ENCODE measurements around the gene SEC11A. TPM values are rescaled to one million over a fixed set of nuclear protein-coding genes. Genes with fewer than 3 reads are reported as not detected.

Gene SEC11A
- total and polyA plus RNA-seq, 4 donors = 56.7 to 90.2 (median 71.3) TPM

DNA sequence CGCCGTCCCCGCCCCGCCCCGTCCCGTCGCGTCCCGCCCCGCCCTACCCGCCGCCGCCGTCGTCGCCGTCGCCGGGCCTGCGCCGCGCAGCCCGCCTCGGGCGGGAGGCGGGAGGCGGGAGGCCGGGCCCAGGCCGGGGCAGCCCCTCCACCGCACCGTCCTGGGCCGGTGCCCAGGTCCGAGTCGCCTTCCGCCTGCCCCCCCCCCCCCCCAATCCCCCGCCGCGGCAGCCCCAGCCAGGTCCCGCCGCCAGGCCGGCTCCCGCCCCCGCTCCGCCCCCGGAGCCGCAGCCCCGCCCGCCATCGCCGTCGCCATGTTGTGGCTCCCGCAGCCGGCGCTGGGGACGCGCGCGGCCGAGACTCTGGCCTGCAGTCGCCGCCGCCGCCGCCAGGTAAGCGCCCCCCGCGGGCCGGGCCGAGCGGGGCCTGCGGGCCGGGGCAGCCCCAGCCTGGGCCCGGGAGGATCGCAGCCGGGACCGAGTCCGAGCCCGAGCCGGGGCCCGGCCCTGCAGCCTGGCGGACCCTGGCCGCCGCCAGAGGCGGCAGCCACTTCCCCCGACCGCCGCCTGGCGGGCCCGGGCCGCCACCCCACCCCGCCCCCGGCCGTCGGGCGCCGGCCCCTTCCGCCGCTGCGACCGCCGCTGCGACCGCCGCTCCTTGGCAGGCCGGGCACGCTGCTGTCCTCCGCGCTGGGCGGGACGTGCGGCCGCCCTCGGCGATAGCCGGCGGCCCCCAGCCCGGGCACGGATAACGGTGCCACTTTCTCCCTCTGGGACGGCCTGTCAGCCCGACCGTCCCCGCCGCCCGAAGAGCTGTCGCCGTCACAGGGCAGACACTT lies 32.6 kb upstream of the SEC11A start, which contains the start of gene ZNF592:
Gene ZNF592 (plus strand): TSS at position 319 of the 837 bp plus-strand sequence. CDS start 34,084 bp downstream, outside the sequence.
- peak within 1 kb of the TSS; percentile 99 to 100 for H3K27ac ChIP-seq (ENCODE audit: low read depth in 1 of 2, low read length in 2 of 2)
- peak within 1 kb of the TSS; percentile 94 to 95 (median 94) for H3K4me3 ChIP-seq (ENCODE audit: low read depth in 1 of 3, low read length in 3 of 3)
- no peak for TF ChIP-seq FOXA1 (IDR thresholded peaks at IDR 0.05)
- TF ChIP-seq HNF4G (IDR thresholded peaks at IDR 0.05) = no peak
- TF ChIP-seq SP1 (IDR thresholded peaks at IDR 0.05) = no peak
- no peak for TF ChIP-seq ZBTB33 (IDR thresholded peaks at IDR 0.05)
- TF ChIP-seq FOXA2 (IDR thresholded peaks at IDR 0.05) = no peak
- TF ChIP-seq, protein P1, sequence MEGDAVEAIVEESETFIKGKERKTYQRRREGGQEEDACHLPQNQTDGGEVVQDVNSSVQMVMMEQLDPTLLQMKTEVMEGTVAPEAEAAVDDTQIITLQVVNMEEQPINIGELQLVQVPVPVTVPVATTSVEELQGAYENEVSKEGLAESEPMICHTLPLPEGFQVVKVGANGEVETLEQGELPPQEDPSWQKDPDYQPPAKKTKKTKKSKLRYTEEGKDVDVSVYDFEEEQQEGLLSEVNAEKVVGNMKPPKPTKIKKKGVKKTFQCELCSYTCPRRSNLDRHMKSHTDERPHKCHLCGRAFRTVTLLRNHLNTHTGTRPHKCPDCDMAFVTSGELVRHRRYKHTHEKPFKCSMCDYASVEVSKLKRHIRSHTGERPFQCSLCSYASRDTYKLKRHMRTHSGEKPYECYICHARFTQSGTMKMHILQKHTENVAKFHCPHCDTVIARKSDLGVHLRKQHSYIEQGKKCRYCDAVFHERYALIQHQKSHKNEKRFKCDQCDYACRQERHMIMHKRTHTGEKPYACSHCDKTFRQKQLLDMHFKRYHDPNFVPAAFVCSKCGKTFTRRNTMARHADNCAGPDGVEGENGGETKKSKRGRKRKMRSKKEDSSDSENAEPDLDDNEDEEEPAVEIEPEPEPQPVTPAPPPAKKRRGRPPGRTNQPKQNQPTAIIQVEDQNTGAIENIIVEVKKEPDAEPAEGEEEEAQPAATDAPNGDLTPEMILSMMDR (IDR thresholded peaks at IDR 0.05; ENCODE audit: low read depth, low read length, missing input control) = peak; percentile 32
- no peak for TF ChIP-seq YY1 (IDR thresholded peaks at IDR 0.05)
- no peak for TF ChIP-seq REST (IDR thresholded peaks at IDR 0.05)
- no peak for TF ChIP-seq NR2F2 (IDR thresholded peaks at IDR 0.05)
- TF ChIP-seq TAF1 (conservative IDR thresholded peaks at IDR 0.05) = no peak
- TF ChIP-seq GABPA (IDR thresholded peaks at IDR 0.05 in 1 of 2, conservative IDR thresholded peaks at IDR 0.05 in 1 of 2) = no peak
- TF ChIP-seq EGR1 (IDR thresholded peaks at IDR 0.05; ENCODE audit: low read depth in 2 of 2) = peak in 1 of 2 donors; percentile 49
- H3K4me1 ChIP-seq (ENCODE audit: control insufficient read depth in 4 of 4, insufficient read depth in 4 of 4, low read length in 3 of 4) = peaks cover 13 to 51% (median 38%) of the 10 kb centered on the region in 4 donors
- H3K27me3 ChIP-seq (ENCODE audit: control insufficient read depth in 4 of 4, insufficient read depth in 4 of 4, low read length in 3 of 4) = no peaks in the 10 kb centered on the region
- no peaks in the 10 kb centered on the region for H3K9me3 ChIP-seq (ENCODE audit: control insufficient read depth in 4 of 4, low read length in 3 of 4)
- WGBS = under 1% methylated on average over 125 of the region's 127 CpGs
- peak within 1 kb of the TSS; percentile 99 for H3K9ac ChIP-seq (ENCODE audit: low read depth in 1 of 2, low read length in 2 of 2)
- DNase-seq (ENCODE audit: low spot score) = peak; percentile 86
- no peaks in the 10 kb centered on the region for H3K36me3 ChIP-seq (ENCODE audit: control insufficient read depth in 4 of 4, insufficient read depth in 3 of 4, low read depth in 1 of 4, low read length in 3 of 4)

Measured in liver (tissue), 9 donors.